A673 (cell line): ENCODE measurements around the gene FGF6. TPM values are rescaled to one million over a fixed set of nuclear protein-coding genes. Genes with fewer than 3 reads are reported as not detected.

Source experiments
- BruUV-seq: library from RNA; stranded (reverse); fragments of 400-500 nt; replicated peaks from 2 replicates; lab custom pipeline; 2021; lab: Mats Ljungman, UMichigan
- CTCF ChIA-PET: fragments of 300-600 bp; sonication (Branson Sonifier 250); formaldehyde crosslinking; loops from one replicate; lab custom pipeline; 2022; ENCODE audit warnings: antibody characterized with exemption; lab: Charles Lee
- POLR2A ChIA-PET: fragments of 300-600 bp; sonication (Branson Sonifier 250); formaldehyde crosslinking; loops from one replicate; lab custom pipeline; 2022; ENCODE audit warnings: antibody characterized with exemption; ENCODE audit not compliant: low non-redundant PET; lab: Charles Lee
- DNase-seq: peaks from one replicate; pipeline ENCODE4 v3.0.0-alpha.2; 2015; ENCODE audit warnings: low spot score
- H3K27ac ChIP-seq: fragments of 200-600 bp; sonication (generic); 2 replicates; pipeline ENCODE4 v1.5.1; 2016; ENCODE audit warnings: mixed run types, low read depth, mild to moderate bottlenecking, mixed read lengths, antibody characterized with exemption, low read length; ENCODE audit not compliant: poor library complexity, severe bottlenecking
- H3K27me3 ChIP-seq: fragments of 200-600 bp; sonication (generic); replicated peaks from 2 replicates; pipeline ENCODE4 v1.6.1; 2017; ENCODE audit warnings: mixed run types, low read depth, mild to moderate bottlenecking, mixed read lengths, antibody characterized with exemption, low read length; ENCODE audit not compliant: insufficient read depth, poor library complexity
- H3K36me3 ChIP-seq: fragments of 200-600 bp; sonication (generic); 2 replicates; pipeline ENCODE4 v1.6.1; 2016; ENCODE audit warnings: mixed run types, mild to moderate bottlenecking, mixed read lengths, antibody characterized with exemption, low read length; ENCODE audit not compliant: insufficient read depth, poor library complexity, severe bottlenecking
- H3K4me1 ChIP-seq: fragments of 200-600 bp; sonication (generic); 2 replicates; pipeline ENCODE4 v1.6.1; 2017; ENCODE audit warnings: mixed run types, mild to moderate bottlenecking, mixed read lengths, antibody characterized with exemption, low read length; ENCODE audit not compliant: insufficient read depth, poor library complexity, severe bottlenecking
- H3K4me3 ChIP-seq: fragments of 200-600 bp; sonication (generic); 2 replicates; pipeline ENCODE4 v1.5.1; 2016; ENCODE audit warnings: low read depth, mixed run types, mild to moderate bottlenecking, mixed read lengths, low read length; ENCODE audit not compliant: poor library complexity, severe bottlenecking
- H3K9me3 ChIP-seq: fragments of 200-600 bp; sonication (generic); 2 replicates; pipeline ENCODE4 v1.6.1; 2016; ENCODE audit warnings: mixed run types, low read depth, mild to moderate bottlenecking, mixed read lengths, antibody characterized with exemption, low read length; ENCODE audit not compliant: poor library complexity, severe bottlenecking
- CTCF ChIP-seq: fragments of 300-800, 200-600 bp; sonication (generic); conservative IDR thresholded peaks from 2 replicates; pipeline ENCODE4 v1.5.1; 2017; ENCODE audit warnings: low read depth, mild to moderate bottlenecking, antibody characterized with exemption, low read length, moderate library complexity, mixed read lengths
- EZH2 ChIP-seq: fragments of 200-600 bp; sonication (generic); IDR thresholded peaks from 2 replicates; pipeline ENCODE4 v1.6.1; 2017; ENCODE audit warnings: borderline replicate concordance, low read depth, mild to moderate bottlenecking, mixed read lengths, antibody characterized with exemption, low read length; ENCODE audit not compliant: poor library complexity, severe bottlenecking
- intact Hi-C: fragments of 100-400 bp; cut with micrococcal nuclease; formaldehyde crosslinking; loops from one replicate; pipeline ENCODE4 v1.10.0; 2022; ENCODE audit not compliant: unreplicated experiment
- total RNA-seq: library from RNA; stranded (reverse); gene quantifications from 2 replicates; pipeline ENCODE4 v1.2.3, GENCODE V29; 2021

The FGF6 gene
- total RNA-seq, 1 experiment from 2014 or later, result not detected

- Histone ChIP-seq H3K27ac (no peak overlapping the region), H3K36me3 (no peaks in the 10 kb centered on the region), H3K27me3 (peaks cover 41% of the 10 kb centered on the region), H3K9me3 (no peaks in the 10 kb centered on the region), H3K4me1 (no peaks in the 10 kb centered on the region), H3K4me3 (no peak overlapping the region)
- CTCF ChIA-PET, result no interaction called here
- POLR2A ChIA-PET, result no interaction called here
- BruUV-seq, result no TSS peak
- intact Hi-C loops, result no loop called here
- TF ChIP-seq CTCF (no peak), EZH2 (no peak)
- DNase-seq, result no peak
Observed at GRCh38 chr12:4402996-4403395, 42.6 kb downstream of the FGF6 start.

GRCh38 chr12:4401117-4401516 is 44.5 kb downstream of the FGF6 start:
- TF ChIP-seq CTCF (no peak), EZH2 (no peak)
- Histone ChIP-seq H3K27me3 (peaks cover 55% of the 10 kb centered on the region), H3K27ac (no peak overlapping the region), H3K4me1 (no peaks in the 10 kb centered on the region), H3K9me3 (no peaks in the 10 kb centered on the region), H3K36me3 (no peaks in the 10 kb centered on the region), H3K4me3 (no peak overlapping the region)
- no TSS peak for BruUV-seq
- intact Hi-C loops, result no loop called here
- POLR2A ChIA-PET, result no interaction called here
- DNase-seq, result no peak
- CTCF ChIA-PET, result no interaction called here

- no peak for DNase-seq
- Histone ChIP-seq H3K4me1 (no peaks in the 10 kb centered on the region), H3K27ac (no peak overlapping the region), H3K27me3 (peaks cover 52% of the 10 kb centered on the region), H3K36me3 (no peaks in the 10 kb centered on the region), H3K9me3 (no peaks in the 10 kb centered on the region), H3K4me3 (no peak overlapping the region)
- CTCF ChIA-PET, result no interaction called here
- TF ChIP-seq CTCF, result no peak
- TF ChIP-seq EZH2, result no peak
- BruUV-seq, result no TSS peak
- POLR2A ChIA-PET, result no interaction called here
- intact Hi-C loops, result no loop called here
Observed at GRCh38 chr12:4395818-4396217, 49.8 kb downstream of the FGF6 start.
